B cell (primary cell): ENCODE data around the gene ELFN1.

Experiments
- CTCF ChIP-seq: fragments of 200-600 bp; IDR thresholded peaks from one replicate; pipeline ENCODE4 v1.8.0; 2022; ENCODE audit warnings: antibody characterized with exemption, mild to moderate bottlenecking
- EZH2 ChIP-seq: IDR thresholded peaks from 2 replicates; pipeline ENCODE4 v1.6.1; 2012; ENCODE audit warnings: borderline replicate concordance, low read depth, mild to moderate bottlenecking, moderate library complexity, low read length; ENCODE audit not compliant: insufficient read depth, poor library complexity, severe bottlenecking

DNA sequence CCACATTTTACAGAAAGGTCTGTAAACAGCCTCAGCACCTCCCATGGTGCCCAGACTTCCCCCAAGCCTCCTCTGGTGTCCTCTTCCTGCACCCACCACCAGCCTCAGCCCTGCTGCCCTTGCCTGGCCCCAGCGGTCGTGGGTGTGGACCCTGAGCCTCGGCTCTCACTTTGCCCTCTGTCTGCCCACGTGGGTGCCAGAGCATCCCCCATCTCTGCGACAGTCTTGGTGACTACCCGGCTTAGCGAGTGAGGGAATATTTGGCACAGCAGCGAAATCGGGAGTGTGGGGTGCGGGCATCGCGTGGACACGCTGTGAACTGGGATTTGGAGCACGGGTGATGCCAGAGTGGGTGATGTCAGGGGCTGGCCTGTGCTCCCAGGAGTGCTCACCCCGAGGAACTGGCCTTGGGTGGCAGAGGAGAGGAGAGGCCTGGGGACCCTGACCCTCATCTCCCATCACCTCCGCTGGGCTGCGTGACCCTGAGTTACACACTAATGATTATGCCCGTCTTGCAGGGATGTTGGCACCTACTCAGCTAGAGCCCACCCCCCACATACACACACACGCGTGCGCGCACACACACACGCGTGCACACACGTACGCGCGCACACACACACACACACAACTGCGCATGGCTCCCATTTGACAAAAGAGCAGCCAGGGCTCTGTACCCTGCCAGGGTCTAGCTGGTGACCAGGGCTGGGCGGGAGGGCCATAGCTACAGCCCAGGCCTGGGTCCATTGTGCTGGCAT, 8.7 kb downstream of the ELFN1 start:
- TF ChIP-seq CTCF = no peak
- no peak for TF ChIP-seq EZH2
